HepG2 (cell line): ENCODE data around the gene NOCT. TPM values are rescaled to one million over a fixed set of nuclear protein-coding genes. Genes with fewer than 3 reads are reported as not detected.

Experiments
- BCL6 ChIP-seq: IDR thresholded peaks from 2 replicates; pipeline ENCODE4 v1.6.1; 2016; ENCODE audit warnings: missing genetic modification reagents, missing compliant biosample characterization
- EEA1 ChIP-seq: sonication (generic); formaldehyde crosslinking; IDR thresholded peaks from 2 replicates; pipeline ENCODE4 v1.5.1; 2020; ENCODE audit warnings: mild to moderate bottlenecking, missing genetic modification reagents, borderline replicate concordance
- GABPB1 ChIP-seq: IDR thresholded peaks from 2 replicates; pipeline ENCODE4 v1.6.1; 2016; ENCODE audit warnings: mild to moderate bottlenecking, missing genetic modification reagents, moderate library complexity, missing compliant biosample characterization
- MED1 ChIP-seq: sonication (generic); formaldehyde crosslinking; IDR thresholded peaks from 2 replicates; pipeline ENCODE4 v1.4.0; 2020; ENCODE audit warnings: missing genetic modification reagents
- ZFP36L1 ChIP-seq: sonication (generic); formaldehyde crosslinking; IDR thresholded peaks from 2 replicates; pipeline ENCODE4 v1.8.0; 2022; ENCODE audit warnings: mild to moderate bottlenecking, missing genetic modification reagents, moderate library complexity
- ZNF17 ChIP-seq: sonication (generic); formaldehyde crosslinking; IDR thresholded peaks from 2 replicates; pipeline ENCODE4 v1.5.0; 2020; ENCODE audit warnings: mild to moderate bottlenecking, missing genetic modification reagents
- ZNF672 ChIP-seq: sonication (generic); formaldehyde crosslinking; IDR thresholded peaks from 2 replicates; pipeline ENCODE4 v1.8.1; 2022; ENCODE audit warnings: missing genetic modification reagents
- ZNF761 ChIP-seq: sonication (generic); formaldehyde crosslinking; conservative IDR thresholded peaks from 2 replicates; pipeline ENCODE4 v1.4.0; 2020; ENCODE audit warnings: mild to moderate bottlenecking, missing genetic modification reagents
- polyA plus RNA-seq, 8 experiments: library from polyadenylated mRNA; depleted of rRNA in 3 of 8; stranded (reverse) in 7 of 8; unstranded in 1 of 8; fragments of >200 nt; fragmentation: Illumina TruSeq in 4 of 8; extraction: Trizol in 4 of 8; gene quantifications; 2 replicates each; pipeline versions ENCODE4 v1.2.1 to v1.2.3, GENCODE V29; 2011 to 2016; ENCODE audit warnings: low read depth in 4 of 8, missing spikeins in 1 of 8, mixed read lengths in 1 of 8; ENCODE audit not compliant: insufficient read depth in 1 of 8
- total RNA-seq, 5 experiments: library from RNA; depleted of rRNA; stranded (reverse); fragments of >200 nt; fragmentation: Illumina TruSeq; extraction: Trizol; gene quantifications; 2 replicates each; pipeline ENCODE4 v1.2.3, GENCODE V29; 2016; ENCODE audit warnings: low read depth in 1 of 5
- TF ChIP-seq, protein P1 (sequence below): IDR thresholded peaks from 2 replicates; pipeline ENCODE4 v1.6.1; 2016; ENCODE audit warnings: missing biosample characterization, missing genetic modification reagents, low read depth
- TF ChIP-seq, protein P2 (sequence below): sonication (generic); formaldehyde crosslinking; IDR thresholded peaks from 2 replicates; pipeline ENCODE4 v1.8.1; 2022; ENCODE audit warnings: low read depth, mild to moderate bottlenecking, missing genetic modification reagents
- TF ChIP-seq, protein P3 (sequence below): sonication (generic); formaldehyde crosslinking; IDR thresholded peaks from 2 replicates; pipeline ENCODE4 v1.8.0; 2022; ENCODE audit warnings: mild to moderate bottlenecking, missing genetic modification reagents, moderate library complexity
- TF ChIP-seq, protein P4 (sequence below), 2 experiments: sonication (generic) in 1 of 2; formaldehyde crosslinking in 1 of 2; IDR thresholded peaks; 2 replicates each; pipeline versions ENCODE4 v1.6.1 to v1.9.0; 2014 to 2022; ENCODE audit warnings: antibody characterized with exemption in 1 of 2, borderline replicate concordance in 1 of 2, inconsistent platforms in 1 of 2, low read depth in 1 of 2, missing genetic modification reagents in 1 of 2
- TF ChIP-seq, protein P5 (sequence below): sonication (generic); formaldehyde crosslinking; IDR thresholded peaks from 2 replicates; pipeline ENCODE4 v1.4.0; 2020; ENCODE audit warnings: missing genetic modification reagents

Gene NOCT
- total and polyA plus RNA-seq, 2 of the 13 experiments (the other 11 are each of a cell fraction or from before 2014, with no cell fraction given), result 3.6 to 13.1 TPM

DNA sequence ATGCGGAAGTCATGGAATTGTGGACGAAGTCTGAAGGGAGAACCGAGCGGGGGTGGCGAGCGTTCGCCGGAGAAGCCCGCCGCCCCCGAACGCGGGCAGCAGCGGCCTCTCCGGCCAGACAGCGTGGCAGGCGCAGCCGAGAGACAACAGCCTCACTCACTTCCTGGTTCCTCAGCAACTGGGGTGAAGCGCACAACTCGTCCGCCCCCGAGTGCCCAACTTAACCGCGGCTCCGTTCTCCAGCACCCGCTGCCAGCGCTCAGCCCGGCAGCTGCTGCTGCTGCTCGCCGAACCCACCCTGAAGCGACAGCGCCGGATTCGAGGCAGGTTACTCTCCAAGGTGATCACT is 68.0 kb downstream of the NOCT start (continued):
- no peak for TF ChIP-seq ZNF17
- TF ChIP-seq EEA1 (CRISPR knock-in tag), result no peak
- peak; percentile 18; the same call in 1 of the 2 replicates for TF ChIP-seq ZNF761 (CRISPR knock-in tag)
- TF ChIP-seq, protein P1, sequence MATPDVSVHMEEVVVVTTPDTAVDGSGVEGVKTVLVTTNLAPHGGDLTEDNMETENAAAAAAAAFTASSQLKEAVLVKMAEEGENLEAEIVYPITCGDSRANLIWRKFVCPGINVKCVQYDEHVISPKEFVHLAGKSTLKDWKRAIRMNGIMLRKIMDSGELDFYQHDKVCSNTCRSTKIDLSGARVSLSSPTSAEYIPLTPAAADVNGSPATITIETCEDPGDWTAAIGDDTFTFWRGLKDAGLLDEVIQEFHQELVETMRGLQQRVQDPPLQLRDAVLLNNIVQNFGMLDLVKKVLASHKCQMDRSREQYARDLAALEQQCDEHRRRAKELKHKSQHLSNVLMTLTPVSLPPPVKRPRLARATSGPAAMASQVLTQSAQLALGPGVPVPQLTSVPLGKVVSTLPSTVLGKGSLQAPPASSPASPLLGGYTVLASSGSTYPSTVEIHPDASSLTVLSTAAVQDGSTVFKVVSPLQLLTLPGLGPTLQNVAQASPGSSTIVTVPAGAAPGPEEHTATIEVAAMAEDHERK (CRISPR knock-in tag), result no peak
- TF ChIP-seq, protein P2, sequence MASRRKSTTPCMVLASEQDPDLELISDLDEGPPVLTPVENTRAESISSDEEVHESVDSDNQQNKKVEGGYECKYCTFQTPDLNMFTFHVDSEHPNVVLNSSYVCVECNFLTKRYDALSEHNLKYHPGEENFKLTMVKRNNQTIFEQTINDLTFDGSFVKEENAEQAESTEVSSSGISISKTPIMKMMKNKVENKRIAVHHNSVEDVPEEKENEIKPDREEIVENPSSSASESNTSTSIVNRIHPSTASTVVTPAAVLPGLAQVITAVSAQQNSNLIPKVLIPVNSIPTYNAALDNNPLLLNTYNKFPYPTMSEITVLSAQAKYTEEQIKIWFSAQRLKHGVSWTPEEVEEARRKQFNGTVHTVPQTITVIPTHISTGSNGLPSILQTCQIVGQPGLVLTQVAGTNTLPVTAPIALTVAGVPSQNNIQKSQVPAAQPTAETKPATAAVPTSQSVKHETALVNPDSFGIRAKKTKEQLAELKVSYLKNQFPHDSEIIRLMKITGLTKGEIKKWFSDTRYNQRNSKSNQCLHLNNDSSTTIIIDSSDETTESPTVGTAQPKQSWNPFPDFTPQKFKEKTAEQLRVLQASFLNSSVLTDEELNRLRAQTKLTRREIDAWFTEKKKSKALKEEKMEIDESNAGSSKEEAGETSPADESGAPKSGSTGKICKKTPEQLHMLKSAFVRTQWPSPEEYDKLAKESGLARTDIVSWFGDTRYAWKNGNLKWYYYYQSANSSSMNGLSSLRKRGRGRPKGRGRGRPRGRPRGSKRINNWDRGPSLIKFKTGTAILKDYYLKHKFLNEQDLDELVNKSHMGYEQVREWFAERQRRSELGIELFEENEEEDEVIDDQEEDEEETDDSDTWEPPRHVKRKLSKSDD (CRISPR knock-in tag), result no peak
- TF ChIP-seq, protein P3, sequence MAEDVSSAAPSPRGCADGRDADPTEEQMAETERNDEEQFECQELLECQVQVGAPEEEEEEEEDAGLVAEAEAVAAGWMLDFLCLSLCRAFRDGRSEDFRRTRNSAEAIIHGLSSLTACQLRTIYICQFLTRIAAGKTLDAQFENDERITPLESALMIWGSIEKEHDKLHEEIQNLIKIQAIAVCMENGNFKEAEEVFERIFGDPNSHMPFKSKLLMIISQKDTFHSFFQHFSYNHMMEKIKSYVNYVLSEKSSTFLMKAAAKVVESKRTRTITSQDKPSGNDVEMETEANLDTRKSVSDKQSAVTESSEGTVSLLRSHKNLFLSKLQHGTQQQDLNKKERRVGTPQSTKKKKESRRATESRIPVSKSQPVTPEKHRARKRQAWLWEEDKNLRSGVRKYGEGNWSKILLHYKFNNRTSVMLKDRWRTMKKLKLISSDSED (CRISPR knock-in tag), result no peak
- TF ChIP-seq GABPB1 (CRISPR knock-in tag), result no peak; the same call in 1 of the 2 replicates
- TF ChIP-seq, protein P4, sequence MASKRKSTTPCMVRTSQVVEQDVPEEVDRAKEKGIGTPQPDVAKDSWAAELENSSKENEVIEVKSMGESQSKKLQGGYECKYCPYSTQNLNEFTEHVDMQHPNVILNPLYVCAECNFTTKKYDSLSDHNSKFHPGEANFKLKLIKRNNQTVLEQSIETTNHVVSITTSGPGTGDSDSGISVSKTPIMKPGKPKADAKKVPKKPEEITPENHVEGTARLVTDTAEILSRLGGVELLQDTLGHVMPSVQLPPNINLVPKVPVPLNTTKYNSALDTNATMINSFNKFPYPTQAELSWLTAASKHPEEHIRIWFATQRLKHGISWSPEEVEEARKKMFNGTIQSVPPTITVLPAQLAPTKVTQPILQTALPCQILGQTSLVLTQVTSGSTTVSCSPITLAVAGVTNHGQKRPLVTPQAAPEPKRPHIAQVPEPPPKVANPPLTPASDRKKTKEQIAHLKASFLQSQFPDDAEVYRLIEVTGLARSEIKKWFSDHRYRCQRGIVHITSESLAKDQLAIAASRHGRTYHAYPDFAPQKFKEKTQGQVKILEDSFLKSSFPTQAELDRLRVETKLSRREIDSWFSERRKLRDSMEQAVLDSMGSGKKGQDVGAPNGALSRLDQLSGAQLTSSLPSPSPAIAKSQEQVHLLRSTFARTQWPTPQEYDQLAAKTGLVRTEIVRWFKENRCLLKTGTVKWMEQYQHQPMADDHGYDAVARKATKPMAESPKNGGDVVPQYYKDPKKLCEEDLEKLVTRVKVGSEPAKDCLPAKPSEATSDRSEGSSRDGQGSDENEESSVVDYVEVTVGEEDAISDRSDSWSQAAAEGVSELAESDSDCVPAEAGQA (IDR thresholded peaks at IDR 0.05; ENCODE audit: low read depth), result 0 out of 2 replicates have a peak, but pooled peaks have one; percentile 22
- TF ChIP-seq, protein P4 (CRISPR knock-in tag; IDR thresholded peaks at IDR 0.05; ENCODE audit: borderline replicate concordance), result no peak
- TF ChIP-seq, protein P5, sequence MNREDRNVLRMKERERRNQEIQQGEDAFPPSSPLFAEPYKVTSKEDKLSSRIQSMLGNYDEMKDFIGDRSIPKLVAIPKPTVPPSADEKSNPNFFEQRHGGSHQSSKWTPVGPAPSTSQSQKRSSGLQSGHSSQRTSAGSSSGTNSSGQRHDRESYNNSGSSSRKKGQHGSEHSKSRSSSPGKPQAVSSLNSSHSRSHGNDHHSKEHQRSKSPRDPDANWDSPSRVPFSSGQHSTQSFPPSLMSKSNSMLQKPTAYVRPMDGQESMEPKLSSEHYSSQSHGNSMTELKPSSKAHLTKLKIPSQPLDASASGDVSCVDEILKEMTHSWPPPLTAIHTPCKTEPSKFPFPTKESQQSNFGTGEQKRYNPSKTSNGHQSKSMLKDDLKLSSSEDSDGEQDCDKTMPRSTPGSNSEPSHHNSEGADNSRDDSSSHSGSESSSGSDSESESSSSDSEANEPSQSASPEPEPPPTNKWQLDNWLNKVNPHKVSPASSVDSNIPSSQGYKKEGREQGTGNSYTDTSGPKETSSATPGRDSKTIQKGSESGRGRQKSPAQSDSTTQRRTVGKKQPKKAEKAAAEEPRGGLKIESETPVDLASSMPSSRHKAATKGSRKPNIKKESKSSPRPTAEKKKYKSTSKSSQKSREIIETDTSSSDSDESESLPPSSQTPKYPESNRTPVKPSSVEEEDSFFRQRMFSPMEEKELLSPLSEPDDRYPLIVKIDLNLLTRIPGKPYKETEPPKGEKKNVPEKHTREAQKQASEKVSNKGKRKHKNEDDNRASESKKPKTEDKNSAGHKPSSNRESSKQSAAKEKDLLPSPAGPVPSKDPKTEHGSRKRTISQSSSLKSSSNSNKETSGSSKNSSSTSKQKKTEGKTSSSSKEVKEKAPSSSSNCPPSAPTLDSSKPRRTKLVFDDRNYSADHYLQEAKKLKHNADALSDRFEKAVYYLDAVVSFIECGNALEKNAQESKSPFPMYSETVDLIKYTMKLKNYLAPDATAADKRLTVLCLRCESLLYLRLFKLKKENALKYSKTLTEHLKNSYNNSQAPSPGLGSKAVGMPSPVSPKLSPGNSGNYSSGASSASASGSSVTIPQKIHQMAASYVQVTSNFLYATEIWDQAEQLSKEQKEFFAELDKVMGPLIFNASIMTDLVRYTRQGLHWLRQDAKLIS (CRISPR knock-in tag), result 0 out of 2 replicates have a peak, but pooled peaks have one; percentile 26
- 0 out of 2 replicates have a peak, but pooled peaks have one; percentile 5 for TF ChIP-seq BCL6
- TF ChIP-seq MED1 (CRISPR knock-in tag), result peak; percentile 25
- no peak for TF ChIP-seq ZFP36L1 (CRISPR knock-in tag)
- TF ChIP-seq ZNF672 (CRISPR knock-in tag), result no peak
